SK-N-SH (cell line): ENCODE results near the gene SH2B3. TPM values are rescaled to one million over a fixed set of nuclear protein-coding genes. Genes with fewer than 3 reads are reported as not detected.
A peak's percentile ranks its signal among the peaks of the same experiment; 100 is the strongest.

Source experiments
- CTCF ChIA-PET: fragments of 300-600, 350-600 bp; formaldehyde crosslinking; extraction: SDS; loops from one replicate; lab custom pipeline; 2021; lab: Yijun Ruan, JAX
- POLR2A ChIA-PET: fragments of 350-600 bp; sonication (Branson Sonifier 250); formaldehyde crosslinking; extraction: SDS; loops from one replicate; lab custom pipeline; 2020; ENCODE audit warnings: antibody characterized with exemption, inconsistent platforms; lab: Yijun Ruan, JAX
- DNase-seq: peaks from one replicate; pipeline ENCODE4 v3.0.0; 2012
- H2AFZ ChIP-seq: fragments of 200-600 bp; sonication (generic); 2 replicates; pipeline ENCODE4 v1.8.1; 2016; ENCODE audit warnings: antibody characterized with exemption, mild to moderate bottlenecking, low read depth
- H3F3A ChIP-seq: fragments of 200-600 bp; sonication (generic); replicated peaks from 2 replicates; pipeline ENCODE3; 2016; ENCODE audit warnings: antibody characterized with exemption, mild to moderate bottlenecking; ENCODE audit not compliant: insufficient read depth
- H3K27ac ChIP-seq, 2 experiments: fragments of 200-500 bp in 1 of 2; fragments of 200-600 bp in 1 of 2; sonication (Bioruptor generic) in 1 of 2; sonication (generic), shearing (Covaris generic) in 1 of 2; 2 replicates each; pipeline versions ENCODE4 v1.5.1 to v1.6.1; 2014 to 2016; ENCODE audit warnings: low read depth in 2 of 2, inconsistent platforms in 1 of 2, low read length in 1 of 2, mild to moderate bottlenecking in 1 of 2, mixed read lengths in 1 of 2
- H3K27me3 ChIP-seq: fragments of 200-600 bp; sonication (generic), shearing (Covaris generic); 2 replicates; pipeline ENCODE4 v1.6.1; 2016; ENCODE audit warnings: mixed run types; ENCODE audit not compliant: insufficient read depth
- H3K36me3 ChIP-seq, 2 experiments: fragments of 200-500 bp in 1 of 2; fragments of 200-600 bp in 1 of 2; sonication (Bioruptor generic) in 1 of 2; sonication (generic) in 1 of 2; replicated peaks in 1 of 2; 2 replicates each; pipeline versions ENCODE3 to v1.5.1; 2014 to 2016; ENCODE audit warnings: low read length in 1 of 2, mild to moderate bottlenecking in 1 of 2; ENCODE audit not compliant: insufficient read depth in 2 of 2, control insufficient read depth in 1 of 2
- H3K4me1 ChIP-seq, 2 experiments: fragments of 200-500 bp in 1 of 2; fragments of 200-600 bp in 1 of 2; sonication (Bioruptor generic) in 1 of 2; sonication (generic), shearing (Covaris generic) in 1 of 2; 2 replicates each; pipeline versions ENCODE4 v1.5.1 to v1.6.1; 2014 to 2016; ENCODE audit warnings: low read depth in 1 of 2, low read length in 1 of 2, mixed run types in 1 of 2; ENCODE audit not compliant: insufficient read depth in 2 of 2, control insufficient read depth in 1 of 2
- H3K4me2 ChIP-seq: fragments of 200-600 bp; sonication (generic), shearing (Covaris generic); 2 replicates; pipeline ENCODE4 v1.6.1; 2017; ENCODE audit warnings: mixed run types
- H3K4me3 ChIP-seq, 2 experiments: fragments of 200-500 bp in 1 of 2; fragments of 200-600 bp in 1 of 2; sonication (Bioruptor generic) in 1 of 2; sonication (generic), shearing (Covaris generic) in 1 of 2; 2 replicates each; pipeline versions ENCODE4 v1.5.1 to v1.8.1; 2014 to 2016; ENCODE audit warnings: low read depth in 2 of 2, inconsistent platforms in 1 of 2, low read length in 1 of 2, mild to moderate bottlenecking in 1 of 2, mixed read lengths in 1 of 2, moderate library complexity in 1 of 2
- H3K79me2 ChIP-seq: fragments of 200-600 bp; sonication (generic); 2 replicates; pipeline ENCODE4 v1.8.1; 2017; ENCODE audit warnings: mild to moderate bottlenecking; ENCODE audit not compliant: insufficient read depth
- H3K9ac ChIP-seq: fragments of 200-600 bp; sonication (generic); 2 replicates; pipeline ENCODE4 v1.6.1; 2017; ENCODE audit warnings: mixed run types
- H3K9me2 ChIP-seq: fragments of 200-600 bp; sonication (generic); 2 replicates; pipeline ENCODE4 v1.6.1; 2017; ENCODE audit warnings: mixed run types
- H3K9me3 ChIP-seq: fragments of 200-600 bp; sonication (generic); 2 replicates; pipeline ENCODE4 v1.6.1; 2017; ENCODE audit warnings: mixed run types, mild to moderate bottlenecking, moderate library complexity
- H4K20me1 ChIP-seq: fragments of 200-600 bp; sonication (generic); 2 replicates; pipeline ENCODE4 v1.6.1; 2017; ENCODE audit warnings: mild to moderate bottlenecking, mixed run types; ENCODE audit not compliant: insufficient read depth
- ELF1 ChIP-seq: IDR thresholded peaks from 2 replicates; pipeline ENCODE4 v1.4.0; 2012
- FOSL2 ChIP-seq: IDR thresholded peaks from 2 replicates; pipeline ENCODE4 v1.4.0; 2012; ENCODE audit warnings: low read depth, mild to moderate bottlenecking, moderate library complexity, borderline replicate concordance
- FOXJ3 ChIP-seq: sonication (generic); formaldehyde crosslinking; IDR thresholded peaks from 2 replicates; pipeline ENCODE4 v1.5.1; 2020; ENCODE audit warnings: mild to moderate bottlenecking, missing genetic modification reagents
- GABPA ChIP-seq: IDR thresholded peaks from 2 replicates; pipeline ENCODE4 v1.4.0; 2012; ENCODE audit warnings: low read depth, mild to moderate bottlenecking
- GATA2 ChIP-seq: sonication (generic); formaldehyde crosslinking; IDR thresholded peaks from 2 replicates; pipeline ENCODE4 v1.5.0; 2020; ENCODE audit warnings: mild to moderate bottlenecking, missing genetic modification reagents
- JUND ChIP-seq: IDR thresholded peaks from 2 replicates; pipeline ENCODE4 v1.4.0; 2012
- MEF2A ChIP-seq: IDR thresholded peaks from 2 replicates; pipeline ENCODE4 v1.4.0; 2012; ENCODE audit warnings: low read depth, borderline replicate concordance
- MXI1 ChIP-seq: IDR thresholded peaks from 2 replicates; pipeline ENCODE4 v1.6.1; 2012; ENCODE audit warnings: mild to moderate bottlenecking, low read depth, low read length, improper control_type of control experiment
- RCOR1 ChIP-seq: fragments of 150-350 bp; IDR thresholded peaks from 2 replicates; pipeline ENCODE4 v1.6.1; 2017; ENCODE audit warnings: antibody characterized with exemption, low read length
- RFX5 ChIP-seq: IDR thresholded peaks from 2 replicates; pipeline ENCODE4 v1.6.1; 2012; ENCODE audit warnings: mild to moderate bottlenecking, improper control_type of control experiment, low read length
- SIN3A ChIP-seq: IDR thresholded peaks from 2 replicates; pipeline ENCODE4 v1.6.1; 2012; ENCODE audit warnings: low read depth, mild to moderate bottlenecking, low read length, moderate library complexity, borderline replicate concordance
- SMC3 ChIP-seq: IDR thresholded peaks from 2 replicates; pipeline ENCODE4 v1.6.1; 2012; ENCODE audit warnings: low read depth, low read length, improper control_type of control experiment
- USF1 ChIP-seq: IDR thresholded peaks from 2 replicates; pipeline ENCODE4 v1.4.0; 2012; ENCODE audit warnings: low read depth, borderline replicate concordance
- WGBS: methylation state at CpG from one replicate; pipeline ENCODE4 v1.1.6; 2017; ENCODE audit warnings: low lambda C conversion rate; 5-methylcytosine and 5-hydroxymethylcytosine counted together
- polyA plus RNA-seq, 3 experiments: library from polyadenylated mRNA; depleted of rRNA; stranded (reverse); fragments of >200 nt; gene quantifications; 2 replicates each; pipeline ENCODE4 v1.2.3, GENCODE V29; 2012
- TF ChIP-seq, protein P1 (sequence below): fragments of 200-600 bp; sonication (generic); IDR thresholded peaks from 2 replicates; pipeline ENCODE4 v1.6.1; 2017; ENCODE audit warnings: antibody characterized with exemption, mild to moderate bottlenecking, moderate library complexity

Gene SH2B3
- polyA plus RNA-seq, 1 of the 3 experiments (the other 2 are of a cell fraction): 15.6 TPM

- no peak overlapping the region for H3K9ac ChIP-seq
- peaks cover 0 to 4% of the 10 kb centered on the region in 2 experiments for H3K36me3 ChIP-seq
- WGBS: 95% methylated on average over 12 of the region's 16 CpGs
- H3K79me2 ChIP-seq: peaks cover 100% of the 10 kb centered on the region
- H3K27me3 ChIP-seq: no peaks in the 10 kb centered on the region
- H3K4me3 ChIP-seq: no peak overlapping the region
- no peaks in the 10 kb centered on the region for H3K9me2 ChIP-seq
- H3K4me1 ChIP-seq: peaks cover 26 to 52% of the 10 kb centered on the region in 2 experiments
- H3K27ac ChIP-seq: peak overlapping the region; percentile 18 to 50; a peak in 2 of 4 replicates
- H3K9me3 ChIP-seq: no peaks in the 10 kb centered on the region
- H2AFZ ChIP-seq: no peak overlapping the region
- 0 out of 2 replicates have a peak overlapping the region, but pooled peaks have one; percentile 25 for H3K4me2 ChIP-seq
- DNase-seq: no peak
- TF ChIP-seq FOXJ3: no peak
- peak; percentile 66 for TF ChIP-seq MXI1
- TF ChIP-seq, all 33 proteins: peak for 1
- H3F3A ChIP-seq: peaks cover 32% of the 10 kb centered on the region
- ChIA-PET POLR2A (interaction anchor here (0.6 kb wide), 1 partner anchor 1706 kb away, joined by 3 read pairs; no protein-coding TSS in a partner anchor), CTCF (interaction anchor here (0.8 to 4.5 kb wide), 5 partner anchors 10 to 39 kb away, joined by 3 to 23 read pairs (median 3); no protein-coding TSS in a partner anchor)
- H4K20me1 ChIP-seq: peaks cover 99% of the 10 kb centered on the region
These were observed 30.0 kb downstream of the SH2B3 start for GRCh38 chr12:111435661-111436201.

GRCh38 chr12:111436266-111436665 is 30.5 kb downstream of the SH2B3 start:
- Histone ChIP-seq H3K9ac (no peak overlapping the region), H3K4me3 (no peak overlapping the region), H3K27ac (peak overlapping the region in 1 of 2 experiments; percentile 50; a peak in 2 of 4 replicates), H3K27me3 (no peaks in the 10 kb centered on the region), H3K4me2 (no peak overlapping the region), H3K9me3 (no peaks in the 10 kb centered on the region), H3K79me2 (peaks cover 100% of the 10 kb centered on the region), H3K4me1 (peaks cover 26 to 52% of the 10 kb centered on the region in 2 experiments), H2AFZ (no peak overlapping the region), H3F3A (peaks cover 37% of the 10 kb centered on the region), H3K9me2 (no peaks in the 10 kb centered on the region), H3K36me3 (peaks cover 0 to 5% of the 10 kb centered on the region in 2 experiments), H4K20me1 (peaks cover 99% of the 10 kb centered on the region)
- TF ChIP-seq RFX5 (no peak), SMC3 (no peak), FOSL2 (no peak), SIN3A (no peak), GATA2 (CRISPR knock-in tag) (no peak), RCOR1 (no peak), GABPA (no peak), MEF2A (no peak), JUND (no peak), ELF1 (no peak), MXI1 (no peak), USF1 (no peak), FOXJ3 (no peak)
- TF ChIP-seq, protein P1, sequence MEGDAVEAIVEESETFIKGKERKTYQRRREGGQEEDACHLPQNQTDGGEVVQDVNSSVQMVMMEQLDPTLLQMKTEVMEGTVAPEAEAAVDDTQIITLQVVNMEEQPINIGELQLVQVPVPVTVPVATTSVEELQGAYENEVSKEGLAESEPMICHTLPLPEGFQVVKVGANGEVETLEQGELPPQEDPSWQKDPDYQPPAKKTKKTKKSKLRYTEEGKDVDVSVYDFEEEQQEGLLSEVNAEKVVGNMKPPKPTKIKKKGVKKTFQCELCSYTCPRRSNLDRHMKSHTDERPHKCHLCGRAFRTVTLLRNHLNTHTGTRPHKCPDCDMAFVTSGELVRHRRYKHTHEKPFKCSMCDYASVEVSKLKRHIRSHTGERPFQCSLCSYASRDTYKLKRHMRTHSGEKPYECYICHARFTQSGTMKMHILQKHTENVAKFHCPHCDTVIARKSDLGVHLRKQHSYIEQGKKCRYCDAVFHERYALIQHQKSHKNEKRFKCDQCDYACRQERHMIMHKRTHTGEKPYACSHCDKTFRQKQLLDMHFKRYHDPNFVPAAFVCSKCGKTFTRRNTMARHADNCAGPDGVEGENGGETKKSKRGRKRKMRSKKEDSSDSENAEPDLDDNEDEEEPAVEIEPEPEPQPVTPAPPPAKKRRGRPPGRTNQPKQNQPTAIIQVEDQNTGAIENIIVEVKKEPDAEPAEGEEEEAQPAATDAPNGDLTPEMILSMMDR: no peak
- no peak for DNase-seq
- WGBS: 100% methylated on average over 2 of the region's 7 CpGs
- ChIA-PET CTCF (interaction anchor here (0.9 to 4.5 kb wide), 3 partner anchors 15 to 40 kb away, joined by 3 to 23 read pairs (median 12); no protein-coding TSS in a partner anchor), POLR2A (no interaction called here)
